ENCODE data around the gene EDN1.

Gene EDN1

DNA sequence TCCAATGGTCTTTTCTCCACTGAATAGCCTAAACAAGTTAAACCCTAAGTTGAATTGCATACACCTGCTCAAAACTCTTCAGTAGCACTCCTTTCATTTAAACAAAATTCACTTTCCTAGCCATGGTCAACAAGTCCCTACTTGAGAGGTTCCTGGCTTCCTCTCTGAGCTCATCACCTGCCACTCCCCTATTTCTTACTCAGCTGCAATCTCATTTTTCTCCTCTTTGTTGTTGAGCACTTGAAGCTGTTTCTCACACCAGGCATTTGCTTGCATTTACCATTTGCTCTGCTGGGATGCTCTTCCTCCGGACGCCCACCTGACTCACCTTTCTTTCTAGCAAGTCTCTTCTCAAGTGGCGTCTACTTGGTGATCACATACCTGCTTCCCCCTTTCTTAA lies 38.5 kb downstream of the EDN1 start:
- no peak overlapping the region for H3K27ac ChIP-seq
- no peak for TF ChIP-seq ZFX (IDR thresholded peaks at IDR 0.05)
- TF ChIP-seq, protein P1, sequence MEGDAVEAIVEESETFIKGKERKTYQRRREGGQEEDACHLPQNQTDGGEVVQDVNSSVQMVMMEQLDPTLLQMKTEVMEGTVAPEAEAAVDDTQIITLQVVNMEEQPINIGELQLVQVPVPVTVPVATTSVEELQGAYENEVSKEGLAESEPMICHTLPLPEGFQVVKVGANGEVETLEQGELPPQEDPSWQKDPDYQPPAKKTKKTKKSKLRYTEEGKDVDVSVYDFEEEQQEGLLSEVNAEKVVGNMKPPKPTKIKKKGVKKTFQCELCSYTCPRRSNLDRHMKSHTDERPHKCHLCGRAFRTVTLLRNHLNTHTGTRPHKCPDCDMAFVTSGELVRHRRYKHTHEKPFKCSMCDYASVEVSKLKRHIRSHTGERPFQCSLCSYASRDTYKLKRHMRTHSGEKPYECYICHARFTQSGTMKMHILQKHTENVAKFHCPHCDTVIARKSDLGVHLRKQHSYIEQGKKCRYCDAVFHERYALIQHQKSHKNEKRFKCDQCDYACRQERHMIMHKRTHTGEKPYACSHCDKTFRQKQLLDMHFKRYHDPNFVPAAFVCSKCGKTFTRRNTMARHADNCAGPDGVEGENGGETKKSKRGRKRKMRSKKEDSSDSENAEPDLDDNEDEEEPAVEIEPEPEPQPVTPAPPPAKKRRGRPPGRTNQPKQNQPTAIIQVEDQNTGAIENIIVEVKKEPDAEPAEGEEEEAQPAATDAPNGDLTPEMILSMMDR (conservative IDR thresholded peaks at IDR 0.05): no peak

DNA sequence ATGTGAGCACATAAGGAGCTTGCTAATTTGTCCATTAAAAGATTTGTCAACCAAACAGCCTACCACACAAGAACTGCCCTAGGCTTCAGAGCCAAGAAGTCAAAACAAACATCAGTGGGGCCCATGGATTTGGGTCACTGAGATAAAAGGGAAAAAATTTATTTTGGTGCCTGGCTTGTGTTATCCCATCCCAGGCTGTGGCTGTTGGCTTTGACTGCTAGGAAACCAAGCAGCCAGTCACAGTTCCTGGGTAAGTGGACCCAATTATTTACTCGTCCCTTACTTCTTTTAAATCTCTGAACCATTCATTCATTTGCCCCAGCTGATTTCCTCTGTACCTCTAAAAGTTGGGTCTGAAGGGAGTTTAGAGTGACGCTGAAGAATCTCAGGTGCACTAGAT lies 41.3 kb downstream of the EDN1 start:
- TF ChIP-seq, protein P1 (conservative IDR thresholded peaks at IDR 0.05): no peak
- no peak for TF ChIP-seq ZFX (IDR thresholded peaks at IDR 0.05)
- peak overlapping the region; percentile 58; the same call in 1 of the 2 replicates for H3K27ac ChIP-seq

GRCh38 chr6:12331951-12332749 lies 42.0 kb downstream of the EDN1 start:
- no peak for TF ChIP-seq ZFX (IDR thresholded peaks at IDR 0.05)
- TF ChIP-seq, protein P1 (conservative IDR thresholded peaks at IDR 0.05): no peak
- H3K27ac ChIP-seq: peak overlapping the region; percentile 58

DNA sequence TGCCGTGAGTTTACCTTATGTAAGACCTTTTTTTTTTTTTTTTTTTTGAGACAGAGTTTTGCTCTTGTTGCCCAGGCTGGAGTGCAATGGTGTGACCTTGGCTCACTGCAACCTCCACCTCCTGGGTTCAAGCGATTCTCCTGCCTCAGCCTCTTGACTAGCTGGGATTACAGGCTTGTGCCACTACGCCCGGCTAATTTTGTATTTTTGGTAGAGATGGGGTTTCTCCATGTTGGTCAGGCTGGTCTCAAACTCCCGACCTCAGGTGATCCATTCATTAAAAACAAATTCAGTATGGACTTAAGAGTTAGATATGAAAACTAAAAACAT lies 42.6 kb downstream of the EDN1 start:
- H3K27ac ChIP-seq: peak overlapping the region; percentile 58

DNA sequence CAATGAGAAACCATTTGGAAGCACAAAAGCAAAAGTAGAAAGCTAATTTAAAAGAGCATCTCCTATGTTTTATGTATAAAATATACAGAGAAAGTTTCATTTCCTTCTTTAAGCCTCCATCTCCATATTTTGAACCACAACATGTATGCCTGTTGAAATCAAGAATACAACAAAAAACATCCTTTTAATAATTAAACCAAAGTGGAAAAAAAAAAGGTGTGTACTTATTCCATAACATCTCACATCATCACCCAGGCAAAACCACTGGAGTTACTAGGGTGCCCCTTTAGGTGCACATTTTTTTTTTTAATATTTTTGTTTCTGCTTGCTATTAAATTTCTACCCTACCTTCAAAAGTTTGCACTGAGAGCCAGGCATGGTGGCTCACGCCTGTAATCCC lies 43.0 kb downstream of the EDN1 start:
- no peak overlapping the region for H3K27ac ChIP-seq
- TF ChIP-seq, protein P1 (conservative IDR thresholded peaks at IDR 0.05): no peak
- TF ChIP-seq ZFX (IDR thresholded peaks at IDR 0.05): no peak

DNA sequence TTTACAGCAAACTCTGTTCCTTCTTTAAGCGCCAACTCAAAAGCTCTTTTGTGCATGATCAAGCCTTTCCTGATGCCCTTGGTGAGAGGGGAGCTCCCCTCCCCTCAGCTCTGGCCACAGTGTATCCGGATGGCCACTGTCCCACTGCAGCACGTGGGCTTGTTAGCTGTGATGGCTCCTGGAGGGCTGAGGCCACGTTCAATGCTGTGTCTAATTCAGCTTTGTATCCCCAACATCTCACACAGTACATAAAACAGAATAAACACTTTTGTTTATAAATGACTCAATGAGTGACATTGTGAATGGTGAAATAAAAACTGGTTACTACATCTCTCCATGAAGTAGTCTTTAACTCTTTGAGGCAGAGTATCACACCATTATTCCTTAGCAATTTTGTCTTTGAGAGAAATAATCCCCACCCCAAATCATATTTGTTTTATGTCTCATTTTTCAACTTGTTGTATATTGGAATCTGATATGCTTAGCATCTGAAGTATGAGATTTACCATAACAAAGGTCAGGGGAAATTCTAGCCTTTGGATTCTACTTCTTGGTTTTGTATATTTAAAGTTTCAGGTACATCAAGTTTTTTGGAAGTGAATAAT lies 44.5 kb downstream of the EDN1 start:
- TF ChIP-seq, protein P1 (conservative IDR thresholded peaks at IDR 0.05): no peak
- no peak for TF ChIP-seq ZFX (IDR thresholded peaks at IDR 0.05)
- peak overlapping the region; percentile 21; the same call in 1 of the 2 replicates for H3K27ac ChIP-seq

- H3K27ac ChIP-seq: no peak overlapping the region
- no peak for TF ChIP-seq ZFX (IDR thresholded peaks at IDR 0.05)
- TF ChIP-seq, protein P1 (conservative IDR thresholded peaks at IDR 0.05): no peak
Measured at GRCh38 chr6:12335131-12335527, 45.0 kb downstream of the EDN1 start.

Measured in C4-2B (cell line).